Activated T-cell treated with anti-CD3 and anti-CD28 coated beads for 48 hours (primary cell): ENCODE measurements around the gene RNGTT.
"Not testable (repeated sequence)": the region's sequence is repeated elsewhere in the genome, so short reads cannot be mapped to it uniquely, and the experiment has no call there.

Experiments
- DNase-seq: peaks from one replicate; pipeline ENCODE4 v3.0.0-alpha.2; 2020; ENCODE audit warnings: low read depth

RNGTT gene

DNA sequence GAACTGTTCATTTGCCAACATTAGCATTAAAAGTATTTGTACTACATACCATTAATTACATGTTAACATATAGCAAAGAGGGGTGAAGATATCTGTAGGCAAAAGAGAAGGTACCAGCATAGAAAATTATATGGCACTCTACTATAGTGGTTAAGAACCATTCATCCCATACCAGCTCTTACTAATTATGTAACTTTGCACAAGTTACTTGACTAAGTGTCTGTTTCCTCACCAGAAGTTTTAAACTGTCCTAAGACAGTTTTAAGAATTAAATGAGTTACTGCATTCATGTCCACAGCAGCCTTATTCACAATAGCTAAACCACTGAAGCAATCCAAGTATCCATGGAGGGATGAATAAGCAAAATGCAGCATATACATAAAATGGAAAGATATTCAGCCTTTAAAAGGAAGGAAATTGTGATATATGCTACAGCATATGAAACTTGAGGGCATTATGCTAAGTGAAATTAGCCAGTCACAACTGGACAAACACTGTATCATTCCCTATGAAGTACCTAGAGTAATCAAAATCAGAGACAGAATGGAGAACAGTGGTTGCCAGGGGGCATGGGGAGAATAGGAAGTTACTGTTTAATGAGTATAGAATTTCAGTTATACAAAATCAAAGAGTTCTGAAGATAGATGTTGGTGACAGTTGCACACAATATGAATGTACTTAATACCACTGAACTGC is 98.9 kb downstream of the RNGTT start:
- DNase-seq = no peak

- no peak for DNase-seq
Measured at GRCh38 chr6:88860310-88860709, 103.1 kb downstream of the RNGTT start.

DNA sequence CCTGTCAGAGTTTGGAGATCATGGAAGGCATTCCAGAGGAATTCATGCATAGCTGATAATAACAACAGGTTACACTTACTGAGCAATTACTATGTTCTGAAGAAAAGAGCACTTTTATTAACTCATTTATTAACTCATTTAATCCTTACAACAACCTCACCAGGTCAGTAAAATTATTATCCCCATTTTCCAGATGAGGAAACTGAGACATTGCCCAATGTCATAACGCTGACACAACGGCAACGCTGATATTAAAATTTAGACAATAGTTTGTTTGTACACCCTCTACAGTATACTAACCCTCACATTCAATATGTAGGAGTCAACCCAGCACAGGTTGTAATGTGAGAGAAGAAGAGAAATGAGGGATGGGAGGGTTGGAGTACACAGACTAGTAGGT is 105.0 kb downstream of the RNGTT start:
- no peak for DNase-seq

DNA sequence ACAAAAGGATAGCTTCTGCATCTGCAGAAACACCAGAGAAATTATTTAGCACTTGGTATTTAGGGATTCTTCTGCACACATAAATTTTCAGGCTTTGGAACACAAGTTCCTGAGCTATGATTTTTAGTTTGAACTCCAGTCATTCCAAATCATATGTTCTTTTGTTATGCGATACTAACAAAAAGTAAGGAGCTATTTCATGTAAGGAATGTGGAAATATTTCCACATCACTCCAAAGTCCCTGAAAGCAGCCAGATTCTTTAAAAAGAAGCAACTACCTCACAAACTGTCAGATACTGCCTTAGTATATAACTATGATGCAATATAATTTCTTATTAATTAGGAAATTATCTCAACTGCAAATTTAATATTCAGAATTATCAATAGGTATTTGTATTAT is 106.9 kb downstream of the RNGTT start:
- no peak for DNase-seq

GRCh38 chr6:88855541-88856147 is 107.8 kb downstream of the RNGTT start:
- DNase-seq = no peak

DNA sequence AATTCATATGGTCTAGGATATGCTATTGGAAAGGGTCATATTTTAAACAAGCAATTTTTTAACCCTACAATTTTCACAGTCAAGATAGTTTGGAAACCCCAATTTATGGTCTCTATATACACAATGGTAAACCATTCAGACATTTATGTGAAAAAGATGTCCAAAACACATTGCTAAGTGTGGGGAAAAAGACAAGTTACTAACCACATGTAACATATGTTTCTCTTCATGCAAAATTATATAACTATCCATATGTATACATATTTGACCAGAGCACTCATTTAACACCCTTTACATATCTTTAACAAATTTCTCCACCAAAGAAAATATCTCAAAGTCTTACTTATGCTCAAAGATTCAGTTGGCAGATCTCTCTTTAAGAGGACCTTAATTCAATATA is 110.6 kb downstream of the RNGTT start:
- no peak for DNase-seq

DNA sequence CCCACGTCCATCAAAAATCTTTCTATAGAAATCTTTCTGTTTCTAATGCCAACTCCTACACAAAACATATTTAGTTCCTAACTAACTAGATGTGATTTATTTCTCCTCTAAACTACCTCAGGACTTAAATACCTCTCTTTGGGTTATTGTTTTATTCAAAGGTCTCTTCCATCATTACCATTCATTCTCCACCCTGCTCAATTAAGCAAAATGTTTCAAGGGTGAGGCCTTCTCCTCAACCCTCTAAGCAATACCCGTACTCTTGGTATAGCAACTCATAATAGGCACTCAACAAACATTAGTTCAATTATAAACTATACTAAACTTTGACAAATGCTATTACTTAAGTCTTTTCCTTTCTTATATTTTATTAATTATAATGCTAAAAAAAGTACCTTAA is 111.4 kb downstream of the RNGTT start:
- no peak for DNase-seq

DNA sequence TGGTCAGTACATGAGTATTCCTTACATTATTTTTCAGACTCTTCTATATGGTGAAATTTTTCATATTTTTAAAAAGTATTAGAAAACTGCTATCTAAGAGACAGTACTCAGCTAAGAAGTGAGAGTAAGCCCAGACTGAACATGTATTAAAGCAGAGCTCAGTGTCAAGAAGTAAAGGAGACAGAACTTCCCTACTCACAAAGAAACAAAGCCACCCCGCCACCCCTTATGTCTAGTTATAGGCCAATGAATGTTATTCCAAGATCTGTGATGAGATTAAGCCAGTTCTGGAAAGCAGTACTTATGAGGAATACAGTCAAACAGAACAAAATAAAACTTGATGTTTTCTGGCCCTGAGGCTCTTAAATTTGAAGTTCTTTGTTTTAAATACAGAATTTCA is 114.5 kb downstream of the RNGTT start:
- no peak for DNase-seq

GRCh38 chr6:88843040-88843439 is 120.4 kb downstream of the RNGTT start:
- no peak for DNase-seq

DNA sequence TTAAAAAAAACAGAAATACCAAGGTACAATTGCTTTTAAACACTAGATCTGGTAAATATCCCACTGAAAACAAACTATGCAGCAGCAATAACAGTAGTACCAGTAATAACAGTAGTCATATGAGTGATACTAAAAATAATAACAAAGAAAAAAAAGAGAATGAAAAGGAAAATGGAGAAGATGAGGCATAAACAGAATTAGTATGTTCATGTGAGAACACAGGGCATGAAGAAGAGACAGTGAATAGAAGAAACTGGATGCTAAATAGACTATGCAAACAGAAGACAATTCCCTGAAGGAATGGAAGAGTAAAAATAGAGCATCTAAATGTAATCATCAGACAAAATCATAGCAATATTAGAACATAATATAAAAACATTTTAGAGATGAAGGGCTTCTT is 121.1 kb downstream of the RNGTT start:
- no peak for DNase-seq

DNA sequence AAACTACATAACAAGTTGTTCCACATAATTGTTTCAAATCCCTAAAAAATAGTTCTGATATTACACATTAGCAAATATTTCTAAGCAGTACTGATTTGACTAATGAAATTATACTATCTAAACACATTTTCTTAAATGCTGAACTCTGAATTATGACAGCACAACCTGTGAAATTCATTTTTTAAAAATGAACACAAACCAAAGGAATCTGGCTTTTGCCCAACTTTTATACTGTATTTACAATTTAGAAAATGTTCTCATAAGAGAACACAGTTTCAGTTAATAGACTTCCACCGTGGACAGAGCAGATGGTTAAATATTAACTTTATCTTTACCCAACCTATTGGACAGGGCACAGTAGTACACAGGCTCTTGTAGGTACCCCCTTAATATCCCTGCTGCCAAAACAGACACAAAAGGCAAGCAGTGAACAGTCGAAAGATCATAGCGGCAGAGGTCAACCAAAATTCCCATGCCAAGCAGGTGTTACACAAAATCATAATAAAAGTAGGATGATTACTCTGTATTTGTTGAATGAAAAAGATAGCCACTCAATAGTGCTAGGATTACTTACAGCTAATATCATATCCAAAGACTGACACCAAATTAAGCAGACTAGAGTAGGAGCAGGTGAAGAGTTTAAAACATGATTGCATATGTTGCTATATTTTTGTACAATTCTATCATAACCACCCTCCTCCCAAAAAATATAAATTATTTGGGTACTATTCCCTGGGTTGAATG is 122.5 kb downstream of the RNGTT start:
- DNase-seq = no peak

DNA sequence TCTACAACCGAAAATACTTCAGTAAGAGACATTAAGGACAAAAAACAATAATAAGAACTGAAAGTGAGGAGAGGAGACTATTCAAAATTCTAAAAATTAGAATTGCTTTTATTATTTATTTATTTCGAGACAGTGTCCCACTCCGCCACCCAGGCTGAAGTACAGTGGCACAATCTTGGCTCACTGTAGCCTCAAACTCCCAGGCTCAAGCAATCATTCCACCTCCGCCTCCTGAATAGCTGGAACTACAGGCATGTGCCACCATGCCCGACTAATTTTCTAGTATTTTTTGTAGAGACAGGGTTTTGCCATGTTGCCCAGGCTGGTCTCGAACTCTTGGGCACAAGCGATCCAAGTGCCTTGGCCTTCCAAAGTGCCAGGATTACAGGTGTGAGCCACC is 123.1 kb downstream of the RNGTT start:
- no peak for DNase-seq

- DNase-seq = no peak
Measured at GRCh38 chr6:88839280-88839679, 124.1 kb downstream of the RNGTT start.

GRCh38 chr6:88835210-88835609 is 128.2 kb downstream of the RNGTT start:
- DNase-seq = no peak

GRCh38 chr6:88833071-88833470 is 130.3 kb downstream of the RNGTT start:
- not testable (repeated sequence) for DNase-seq

- not testable (repeated sequence) for DNase-seq
Measured at GRCh38 chr6:88827599-88827998, 135.8 kb downstream of the RNGTT start.

GRCh38 chr6:88825856-88826255 is 137.6 kb downstream of the RNGTT start:
- no peak for DNase-seq

- DNase-seq = no peak
Measured at GRCh38 chr6:88823998-88824397, 139.4 kb downstream of the RNGTT start.

DNA sequence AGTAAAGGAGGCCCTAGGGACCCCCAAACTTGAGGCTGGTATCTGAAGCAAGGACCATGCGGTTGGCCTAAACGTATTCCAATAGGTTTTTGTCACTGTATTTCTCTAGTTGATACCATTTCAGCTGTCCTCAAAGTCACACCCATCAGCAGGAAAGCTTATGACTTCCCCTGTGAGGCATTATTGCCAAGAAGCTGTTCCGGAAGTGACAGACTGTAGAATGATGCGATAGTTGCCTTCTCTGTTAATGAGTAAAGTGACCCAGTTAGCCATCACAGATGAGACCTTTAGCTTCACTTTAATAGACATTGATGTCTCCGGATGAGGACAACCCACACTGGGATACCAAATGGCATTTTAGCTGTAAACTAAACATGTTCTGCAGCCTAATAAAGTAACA is 147.9 kb downstream of the RNGTT start:
- DNase-seq = no peak

- no peak for DNase-seq
Measured at GRCh38 chr6:88814909-88815308, 148.5 kb downstream of the RNGTT start.

DNA sequence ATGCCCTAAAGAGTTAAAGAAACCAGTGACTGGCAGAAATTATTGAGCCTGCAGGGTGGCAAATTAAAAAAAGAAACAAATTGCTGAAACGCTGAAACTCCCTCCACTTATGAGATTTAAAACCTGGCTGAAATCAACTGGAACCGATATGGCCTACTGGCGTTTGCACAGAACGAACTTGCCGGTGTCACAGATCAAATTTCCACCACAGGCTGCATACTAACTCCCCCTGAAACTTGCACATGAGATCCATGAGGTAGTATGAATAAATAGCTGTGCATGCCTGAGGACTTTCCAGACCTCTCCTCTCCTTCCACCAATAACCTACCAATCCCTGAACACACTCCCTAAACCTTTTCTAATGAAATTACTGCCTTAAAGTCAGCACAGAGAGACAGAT is 150.4 kb downstream of the RNGTT start:
- no peak for DNase-seq

DNA sequence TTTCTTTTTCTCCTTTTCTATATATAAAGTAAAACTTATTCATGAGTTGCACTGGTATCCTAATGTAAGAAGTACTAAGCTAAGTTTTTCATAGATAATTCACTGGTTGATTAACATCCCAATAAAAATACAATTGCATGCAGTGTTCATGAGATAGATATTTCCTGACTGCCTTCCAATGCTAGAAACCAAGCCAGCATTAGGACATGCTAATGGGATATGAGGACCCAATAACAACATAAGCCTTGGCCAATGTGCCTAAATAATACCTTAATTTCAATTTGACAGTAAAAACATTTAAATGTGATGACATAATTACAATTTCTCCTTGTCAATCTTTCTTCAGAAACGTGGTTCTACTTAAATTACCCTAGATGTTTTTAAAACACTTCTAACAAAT is 152.7 kb downstream of the RNGTT start:
- DNase-seq = no peak

DNA sequence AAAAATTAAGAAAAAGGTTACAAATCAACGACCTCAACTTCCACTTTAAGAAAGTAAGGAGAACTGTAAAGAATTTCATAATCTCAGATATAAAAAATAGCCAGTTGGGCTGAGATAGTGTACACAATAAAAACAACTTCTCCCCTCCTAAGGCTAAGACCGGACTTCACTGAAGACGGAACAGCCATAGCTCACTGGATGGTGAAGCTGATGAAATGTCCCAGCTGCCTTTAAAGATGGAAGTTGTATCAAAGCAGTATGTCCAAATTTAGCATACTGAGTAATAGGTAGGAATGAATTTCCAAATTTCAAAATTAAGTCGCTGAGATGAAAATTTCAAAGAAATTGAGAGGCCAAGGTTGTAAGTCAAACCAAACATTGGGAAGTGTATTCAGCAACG is 153.3 kb downstream of the RNGTT start:
- no peak for DNase-seq
